IMR-90 (cell line): ENCODE results near the gene AOC2. TPM values are rescaled to one million over a fixed set of nuclear protein-coding genes. Genes with fewer than 3 reads are reported as not detected.

Experiments
- ATAC-seq: fragments of 200-7000 bp; cut with Tn5 transposase; 2 replicates; pipeline ENCODE4 v1.9.1; 2020; ENCODE audit warnings: low read depth, mild to moderate bottlenecking, moderate library complexity
- BruUV-seq: library from RNA; stranded (reverse); fragments of 400-500 nt; replicated peaks from 2 replicates; lab custom pipeline; 2021; lab: Mats Ljungman, UMichigan
- CTCF ChIA-PET: fragments of 300-600 bp; formaldehyde crosslinking; extraction: SDS; loops from one replicate; lab custom pipeline; 2021; ENCODE audit warnings: antibody characterized with exemption; lab: Yijun Ruan, JAX
- POLR2A ChIA-PET: fragments of 300-600 bp; sonication (Branson Sonifier 250); formaldehyde crosslinking; loops from one replicate; lab custom pipeline; 2022; ENCODE audit warnings: antibody characterized with exemption; ENCODE audit not compliant: unreplicated experiment; lab: Charles Lee
- DNase-seq: peaks from one replicate; pipeline ENCODE4 v3.0.0; 2013
- H2AFZ ChIP-seq: replicated peaks from 2 replicates; pipeline ENCODE3; 2013; ENCODE audit warnings: low read length, mild to moderate bottlenecking; ENCODE audit not compliant: poor library complexity
- H2AK5ac ChIP-seq: 2 replicates; pipeline ENCODE4 v1.6.1; 2013; ENCODE audit warnings: low read depth, low read length, inconsistent platforms
- H2AK9ac ChIP-seq: replicated peaks from 2 replicates; pipeline ENCODE3; 2013; ENCODE audit warnings: mild to moderate bottlenecking, low read depth, low read length, moderate library complexity; ENCODE audit not compliant: poor library complexity
- H2BK120ac ChIP-seq: 2 replicates; pipeline ENCODE4 v1.6.1; 2013; ENCODE audit warnings: low read depth, low read length, inconsistent platforms
- H2BK15ac ChIP-seq: 3 replicates; pipeline ENCODE4 v1.6.1; 2013; ENCODE audit warnings: low read depth, low read length, inconsistent platforms
- H2BK20ac ChIP-seq: 2 replicates; pipeline ENCODE4 v1.6.1; 2013; ENCODE audit warnings: low read depth, mild to moderate bottlenecking, inconsistent platforms, low read length, moderate library complexity
- H2BK5ac ChIP-seq: 2 replicates; pipeline ENCODE4 v1.6.1; 2013; ENCODE audit warnings: mild to moderate bottlenecking, low read depth, low read length, inconsistent platforms; ENCODE audit not compliant: poor library complexity, severe bottlenecking
- H3K14ac ChIP-seq: replicated peaks from 2 replicates; pipeline ENCODE4 v1.6.1; 2013; ENCODE audit warnings: low read depth, low read length, inconsistent platforms
- H3K18ac ChIP-seq: 2 replicates; pipeline ENCODE4 v1.6.1; 2013; ENCODE audit warnings: low read depth, low read length, control low read depth
- H3K23ac ChIP-seq: 2 replicates; pipeline ENCODE4 v1.6.1; 2013; ENCODE audit warnings: low read depth, low read length, inconsistent platforms
- H3K27ac ChIP-seq: 2 replicates; pipeline ENCODE4 v1.5.1; 2013; ENCODE audit warnings: mild to moderate bottlenecking, control low read depth, low read length; ENCODE audit not compliant: insufficient read depth
- H3K27me3 ChIP-seq: 2 replicates; pipeline ENCODE4 v1.6.1; 2013; ENCODE audit warnings: low read length; ENCODE audit not compliant: control insufficient read depth, insufficient read depth
- H3K36me3 ChIP-seq: 2 replicates; pipeline ENCODE4 v1.6.1; 2013; ENCODE audit warnings: low read length, mixed read lengths; ENCODE audit not compliant: control insufficient read depth, insufficient read depth
- H3K4ac ChIP-seq: 2 replicates; pipeline ENCODE4 v1.6.1; 2013; ENCODE audit warnings: low read depth, low read length, inconsistent platforms
- H3K4me1 ChIP-seq: 2 replicates; pipeline ENCODE4 v1.6.1; 2013; ENCODE audit warnings: low read length, mixed read lengths; ENCODE audit not compliant: control insufficient read depth, insufficient read depth
- H3K4me2 ChIP-seq: 2 replicates; pipeline ENCODE4 v1.6.1; 2013; ENCODE audit warnings: low read depth, mild to moderate bottlenecking, control low read depth, low read length, moderate library complexity
- H3K4me3 ChIP-seq: 2 replicates; pipeline ENCODE4 v1.5.1; 2013; ENCODE audit warnings: low read depth, mild to moderate bottlenecking, control low read depth, low read length, moderate library complexity; ENCODE audit not compliant: insufficient read depth
- H3K56ac ChIP-seq: 2 replicates; pipeline ENCODE4 v1.6.1; 2013; ENCODE audit warnings: low read length, inconsistent platforms; ENCODE audit not compliant: insufficient read depth; ENCODE audit errors: extremely low read depth
- H3K79me1 ChIP-seq, 2 experiments: 2 replicates each; pipeline ENCODE4 v1.6.1; 2013; ENCODE audit warnings: low read length in 2 of 2, inconsistent platforms in 1 of 2, low read depth in 1 of 2
- H3K9ac ChIP-seq: 2 replicates; pipeline ENCODE4 v1.6.1; 2013; ENCODE audit warnings: low read depth, low read length, control low read depth
- H3K9me1 ChIP-seq: 2 replicates; pipeline ENCODE4 v1.6.1; 2013; ENCODE audit warnings: low read length, inconsistent platforms; ENCODE audit not compliant: insufficient read depth
- H3K9me3 ChIP-seq: 2 replicates; pipeline ENCODE4 v1.6.1; 2013; ENCODE audit warnings: low read length; ENCODE audit not compliant: control insufficient read depth, insufficient read depth
- H4K20me1 ChIP-seq: 2 replicates; pipeline ENCODE4 v1.6.1; 2013; ENCODE audit warnings: low read length, inconsistent platforms; ENCODE audit not compliant: insufficient read depth
- H4K5ac ChIP-seq: 2 replicates; pipeline ENCODE4 v1.6.1; 2013; ENCODE audit warnings: mild to moderate bottlenecking, low read depth, low read length, control low read depth
- H4K8ac ChIP-seq, 2 experiments: 2 replicates each; pipeline ENCODE4 v1.6.1; 2013; ENCODE audit warnings: low read depth in 2 of 2, low read length in 2 of 2, control low read depth in 1 of 2, inconsistent platforms in 1 of 2
- H4K91ac ChIP-seq: 2 replicates; pipeline ENCODE4 v1.6.1; 2013; ENCODE audit warnings: low read depth, low read length, inconsistent platforms; ENCODE audit not compliant: insufficient read depth
- MAZ ChIP-seq: IDR thresholded peaks from 2 replicates; pipeline ENCODE4 v1.6.1; 2012; ENCODE audit warnings: low read depth, mild to moderate bottlenecking, low read length, improper control_type of control experiment, moderate library complexity, borderline replicate concordance
- NFE2L2 ChIP-seq: fragments of 150-350 bp; IDR thresholded peaks from 2 replicates; pipeline ENCODE4 v1.6.1; 2016; ENCODE audit warnings: low read depth, mild to moderate bottlenecking, low read length
- POLR2A ChIP-seq: IDR thresholded peaks from 2 replicates; pipeline ENCODE4 v1.6.1; 2012; ENCODE audit warnings: mild to moderate bottlenecking, low read depth, low read length
- RAD21 ChIP-seq: IDR thresholded peaks from 2 replicates; pipeline ENCODE4 v1.6.1; 2012; ENCODE audit warnings: low read length, improper control_type of control experiment
- SMC3 ChIP-seq: fragments of 150-350 bp; IDR thresholded peaks from 2 replicates; pipeline ENCODE4 v1.6.1; 2016; ENCODE audit warnings: low read depth, mild to moderate bottlenecking, antibody characterized with exemption, low read length, moderate library complexity
- whole genome bisulfite sequencing, 2 experiments: methylation state at CpG; one replicate each; pipeline versions ENCODE4 v1.1.5 to v1.1.7; 2013; ENCODE audit warnings: missing lambda C conversion rate in 2 of 2; ENCODE audit not compliant: insufficient read length in 1 of 2; ENCODE audit errors: extremely low coverage in 2 of 2; 5-methylcytosine and 5-hydroxymethylcytosine counted together
- dilution Hi-C: fragments of 300-500 bp; cut with HindIII; formaldehyde crosslinking; loops from one replicate; pipeline ENCODE4 v1.14.3; 2018; ENCODE audit warnings: low sequenced_read_pairs; ENCODE audit not compliant: unreplicated experiment
- in situ Hi-C: fragments of 300-500 bp; cut with MboI; formaldehyde crosslinking; loops from 3 replicates; pipeline ENCODE4 v1.14.3; 2019; ENCODE audit warnings: low sequenced_read_pairs, inconsistent platforms, mixed read lengths
- intact Hi-C: fragments of 100-400 bp; cut with micrococcal nuclease; formaldehyde crosslinking; loops from 2 replicates; pipeline ENCODE4 v1.10.0; 2022
- polyA plus RNA-seq, 3 experiments: library from polyadenylated mRNA; depleted of rRNA; stranded (reverse); fragments of >200 nt; gene quantifications; 2 replicates each; pipeline ENCODE4 v1.2.3, GENCODE V29; 2012; ENCODE audit warnings: low replicate concordance in 1 of 3
- total RNA-seq: library from RNA; depleted of rRNA; stranded (reverse); fragments of >200 nt; gene quantifications from 2 replicates; pipeline ENCODE4 v1.2.3, GENCODE V29; 2012
- TF ChIP-seq, protein P1 (sequence below): conservative IDR thresholded peaks from 2 replicates; pipeline ENCODE4 v1.5.1; 2012; ENCODE audit warnings: mild to moderate bottlenecking, low read depth, low read length, improper control_type of control experiment
- TF ChIP-seq, protein P2 (sequence below): fragments of 150-350 bp; IDR thresholded peaks from 2 replicates; pipeline ENCODE4 v1.6.1; 2017; ENCODE audit warnings: mild to moderate bottlenecking, antibody characterized with exemption, low read length, low read depth

The AOC2 gene
- total and polyA plus RNA-seq, 2 of the 4 experiments (the other 2 are of a cell fraction) = 0.36 to 0.41 TPM

DNA sequence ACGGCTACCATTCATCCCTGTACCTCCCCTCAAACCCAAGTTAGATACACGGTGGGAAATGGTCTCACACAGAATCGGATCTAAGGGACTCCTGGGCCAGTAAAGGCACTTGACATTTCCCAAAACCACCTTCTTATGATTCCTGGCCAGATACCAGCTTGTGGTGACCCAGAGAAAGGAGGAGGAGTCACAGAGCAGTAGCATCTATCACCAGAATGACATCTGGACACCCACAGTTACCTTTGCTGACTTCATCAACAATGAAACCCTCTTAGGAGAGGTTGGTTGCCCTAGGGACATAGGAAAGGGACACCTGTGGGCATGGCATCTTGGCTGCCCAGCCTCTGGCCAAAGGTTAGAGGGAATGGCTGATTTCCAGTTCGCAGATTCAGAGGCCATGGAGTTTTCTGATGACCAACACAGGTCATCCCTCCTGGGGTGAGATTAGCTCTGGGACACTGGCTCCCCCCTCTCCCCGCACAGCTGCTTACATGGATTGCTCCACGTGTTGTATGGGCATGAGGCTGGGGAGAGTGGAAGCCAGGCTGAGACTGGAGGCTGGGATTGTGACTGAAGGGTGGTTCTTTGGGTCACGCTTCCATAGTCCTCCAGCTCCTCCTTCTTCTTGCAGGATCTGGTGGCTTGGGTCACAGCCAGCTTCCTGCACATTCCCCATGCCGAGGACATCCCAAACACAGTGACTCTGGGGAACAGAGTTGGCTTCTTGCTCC, 5.2 kb downstream of the AOC2 start:
- Histone ChIP-seq H3K4me2 (no peak overlapping the region), H3K23ac (no peak overlapping the region), H3K79me1 (0 out of 4 replicates have a peak, but pooled peaks cover 0 to 3% of the 10 kb centered on the region in 2 experiments), H4K5ac (no peak overlapping the region), H4K91ac (no peak overlapping the region), H3K9me1 (peaks cover 8% of the 10 kb centered on the region; the same call in 1 of the 2 replicates), H2AK5ac (no peak overlapping the region), H3K27me3 (peaks cover 7% of the 10 kb centered on the region), H2BK120ac (no peak overlapping the region), H3K14ac (no peak overlapping the region), H2BK5ac (no peak overlapping the region), H2AFZ (no peak overlapping the region), H3K18ac (no peak overlapping the region), H3K56ac (no peak overlapping the region), H3K27ac (no peak overlapping the region), H4K8ac (no peak overlapping the region), H4K20me1 (peaks cover 7% of the 10 kb centered on the region), H3K9ac (no peak overlapping the region), H3K9me3 (no peaks in the 10 kb centered on the region), H3K4me3 (no peak overlapping the region), H2AK9ac (no peak overlapping the region), H3K4ac (no peak overlapping the region), H2BK20ac (no peak overlapping the region), H2BK15ac (no peak overlapping the region), H3K36me3 (peaks cover 12% of the 10 kb centered on the region), H3K4me1 (peaks cover 4% of the 10 kb centered on the region; the same call in 1 of the 2 replicates)
- intact Hi-C loops (no loop called here), dilution Hi-C loops (no loop called here), in situ Hi-C loops (no loop called here)
- POLR2A ChIA-PET = interaction anchor here (0.6 kb wide), 1 partner anchor 466 kb away, joined by 4 read pairs; no protein-coding TSS in a partner anchor
- WGBS, 2 experiments = no CpG with 5 or more reads among the region's 8 CpGs
- no peak for TF ChIP-seq SMC3
- TF ChIP-seq POLR2A = no peak
- no peak for TF ChIP-seq NFE2L2
- TF ChIP-seq, protein P1, sequence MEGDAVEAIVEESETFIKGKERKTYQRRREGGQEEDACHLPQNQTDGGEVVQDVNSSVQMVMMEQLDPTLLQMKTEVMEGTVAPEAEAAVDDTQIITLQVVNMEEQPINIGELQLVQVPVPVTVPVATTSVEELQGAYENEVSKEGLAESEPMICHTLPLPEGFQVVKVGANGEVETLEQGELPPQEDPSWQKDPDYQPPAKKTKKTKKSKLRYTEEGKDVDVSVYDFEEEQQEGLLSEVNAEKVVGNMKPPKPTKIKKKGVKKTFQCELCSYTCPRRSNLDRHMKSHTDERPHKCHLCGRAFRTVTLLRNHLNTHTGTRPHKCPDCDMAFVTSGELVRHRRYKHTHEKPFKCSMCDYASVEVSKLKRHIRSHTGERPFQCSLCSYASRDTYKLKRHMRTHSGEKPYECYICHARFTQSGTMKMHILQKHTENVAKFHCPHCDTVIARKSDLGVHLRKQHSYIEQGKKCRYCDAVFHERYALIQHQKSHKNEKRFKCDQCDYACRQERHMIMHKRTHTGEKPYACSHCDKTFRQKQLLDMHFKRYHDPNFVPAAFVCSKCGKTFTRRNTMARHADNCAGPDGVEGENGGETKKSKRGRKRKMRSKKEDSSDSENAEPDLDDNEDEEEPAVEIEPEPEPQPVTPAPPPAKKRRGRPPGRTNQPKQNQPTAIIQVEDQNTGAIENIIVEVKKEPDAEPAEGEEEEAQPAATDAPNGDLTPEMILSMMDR = no peak
- no peak for TF ChIP-seq MAZ
- TF ChIP-seq, protein P2, sequence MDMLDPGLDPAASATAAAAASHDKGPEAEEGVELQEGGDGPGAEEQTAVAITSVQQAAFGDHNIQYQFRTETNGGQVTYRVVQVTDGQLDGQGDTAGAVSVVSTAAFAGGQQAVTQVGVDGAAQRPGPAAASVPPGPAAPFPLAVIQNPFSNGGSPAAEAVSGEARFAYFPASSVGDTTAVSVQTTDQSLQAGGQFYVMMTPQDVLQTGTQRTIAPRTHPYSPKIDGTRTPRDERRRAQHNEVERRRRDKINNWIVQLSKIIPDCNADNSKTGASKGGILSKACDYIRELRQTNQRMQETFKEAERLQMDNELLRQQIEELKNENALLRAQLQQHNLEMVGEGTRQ = no peak
- no peak for TF ChIP-seq RAD21
- CTCF ChIA-PET = interaction anchor here (0.6 kb wide), 1 partner anchor 1244 kb away, joined by 3 read pairs; no protein-coding TSS in a partner anchor
- ATAC-seq (no peak), DNase-seq (no peak)
- BruUV-seq = no TSS peak
